HG03097 (cell line): ENCODE measurements around the gene GLT8D1.

Source experiments
- ATAC-seq: cut with Tn5 transposase; IDR thresholded peaks from one replicate; pipeline ENCODE4 v1.9.1; 2021; ENCODE audit not compliant: unreplicated experiment, low FRiP score

The GLT8D1 gene

GRCh38 chr3:52714335-52715302 is 9.0 kb upstream of the GLT8D1 start:
- ATAC-seq = no peak

GRCh38 chr3:52712291-52713212 is 7.0 kb upstream of the GLT8D1 start:
- no peak for ATAC-seq

- ATAC-seq = no peak
Measured at GRCh38 chr3:52710512-52710911, 4.9 kb upstream of the GLT8D1 start.

- no peak for ATAC-seq
Measured at GRCh38 chr3:52707585-52707984, 2.0 kb upstream of the GLT8D1 start.

GRCh38 chr3:52705438-52705687 is 228 bp downstream of the GLT8D1 start:
- no peak for ATAC-seq

GRCh38 chr3:52704611-52705437 is 767 bp downstream of the GLT8D1 start:
- ATAC-seq = peak; percentile 8

- no peak for ATAC-seq
Measured at GRCh38 chr3:52703341-52703740, 2.2 kb downstream of the GLT8D1 start.

- ATAC-seq = no peak
Measured at GRCh38 chr3:52697632-52697965, 8.0 kb downstream of the GLT8D1 start.

- ATAC-seq = no peak
Measured at GRCh38 chr3:52696830-52697631, 8.6 kb downstream of the GLT8D1 start.

GRCh38 chr3:52695798-52696671 is 9.6 kb downstream of the GLT8D1 start:
- ATAC-seq = no peak

- ATAC-seq = no peak
Measured at GRCh38 chr3:52694528-52695189, 10.9 kb downstream of the GLT8D1 start.

- no peak for ATAC-seq
Measured at GRCh38 chr3:52693071-52693470, 12.5 kb downstream of the GLT8D1 start.

GRCh38 chr3:52690560-52690959 is 15.0 kb downstream of the GLT8D1 start:
- no peak for ATAC-seq

- ATAC-seq = no peak
Measured at GRCh38 chr3:52689151-52689550, 16.4 kb downstream of the GLT8D1 start.

- no peak for ATAC-seq
Measured at GRCh38 chr3:52688266-52688665, 17.3 kb downstream of the GLT8D1 start.

- peak; percentile 85 for ATAC-seq
Measured at GRCh38 chr3:52685709-52686691, 19.6 kb downstream of the GLT8D1 start, which contains the start of the genes GNL3 and PBRM1. TSS of gene GNL3 (plus strand) at chr3:52686032. CDS start at chr3:52686093, 61 bp downstream. TSS of gene PBRM1 (minus strand) at chr3:52685913.

GRCh38 chr3:52685285-52685708 is 20.3 kb downstream of the GLT8D1 start:
- peak; percentile 71 for ATAC-seq
